HG02588 (cell line): Measurements from ENCODE around the gene HIPK2.

Source experiments
- ATAC-seq: cut with Tn5 transposase; IDR thresholded peaks from one replicate; pipeline ENCODE4 v1.9.1; 2021; ENCODE audit warnings: mild to moderate bottlenecking, moderate library complexity; ENCODE audit not compliant: unreplicated experiment

The HIPK2 gene

GRCh38 chr7:139753081-139753692 lies 24.6 kb downstream of the HIPK2 start:
- no peak for ATAC-seq

- ATAC-seq, result no peak
These were observed 25.2 kb downstream of the HIPK2 start for GRCh38 chr7:139752604-139753003.

- no peak for ATAC-seq
These were observed 25.6 kb downstream of the HIPK2 start for GRCh38 chr7:139752148-139752547.

GRCh38 chr7:139750459-139751095 lies 27.2 kb downstream of the HIPK2 start:
- ATAC-seq, result no peak

- no peak for ATAC-seq
These were observed 28.3 kb downstream of the HIPK2 start for GRCh38 chr7:139749545-139749944.

- ATAC-seq, result no peak
These were observed 28.9 kb downstream of the HIPK2 start for GRCh38 chr7:139748941-139749340.

GRCh38 chr7:139748373-139748765 lies 29.4 kb downstream of the HIPK2 start:
- no peak for ATAC-seq

GRCh38 chr7:139747662-139748372 lies 30.0 kb downstream of the HIPK2 start:
- no peak for ATAC-seq

- no peak for ATAC-seq
These were observed 31.1 kb downstream of the HIPK2 start for GRCh38 chr7:139746652-139747051.

GRCh38 chr7:139745678-139746143 lies 32.1 kb downstream of the HIPK2 start:
- ATAC-seq, result no peak

- no peak for ATAC-seq
These were observed 32.8 kb downstream of the HIPK2 start for GRCh38 chr7:139744768-139745677.

GRCh38 chr7:139743967-139744767 lies 33.6 kb downstream of the HIPK2 start:
- no peak for ATAC-seq

- no peak for ATAC-seq
These were observed 34.4 kb downstream of the HIPK2 start for GRCh38 chr7:139743267-139743966.

- ATAC-seq, result no peak
These were observed 35.9 kb downstream of the HIPK2 start for GRCh38 chr7:139741789-139742344.

- no peak for ATAC-seq
These were observed 36.6 kb downstream of the HIPK2 start for GRCh38 chr7:139741239-139741638.

- ATAC-seq, result no peak
These were observed 37.8 kb downstream of the HIPK2 start for GRCh38 chr7:139739863-139740597.

- ATAC-seq, result no peak
These were observed 39.0 kb downstream of the HIPK2 start for GRCh38 chr7:139738772-139739171.

GRCh38 chr7:139738101-139738489 lies 39.7 kb downstream of the HIPK2 start:
- ATAC-seq, result no peak
